ENCODE results near the gene CFAP68.
"Not testable (repeated sequence)": the region's sequence is repeated elsewhere in the genome, so short reads cannot be mapped to it uniquely, and the experiment has no call there.

The CFAP68 gene

GRCh38 chr11:111932611-111932950 lies 53.2 kb downstream of the CFAP68 start:
- peaks cover 3% of the 10 kb centered on the region for H3K36me3 Mint-ChIP-seq (ENCODE audit: insufficient read depth)
- peaks cover 8 to 11% of the 10 kb centered on the region in 2 donors for H3K4me1 Mint-ChIP-seq (ENCODE audit: low read depth in 2 of 2)
- ATAC-seq (replicated peaks) = no peak
- no peaks in the 10 kb centered on the region for H3K27me3 Mint-ChIP-seq
- no peak overlapping the region for H3K27ac Mint-ChIP-seq
- no peak for DNase-seq
- no peaks in the 10 kb centered on the region for H3K9me3 Mint-ChIP-seq
- H3K4me3 Mint-ChIP-seq = peak overlapping the region in 1 of 2 donors; percentile 30

GRCh38 chr11:111933176-111933575 lies 53.8 kb downstream of the CFAP68 start:
- not testable (repeated sequence) for H3K36me3 Mint-ChIP-seq (ENCODE audit: insufficient read depth); DNase-seq; ATAC-seq (replicated peaks); H3K27ac Mint-ChIP-seq; H3K9me3 Mint-ChIP-seq; H3K27me3 Mint-ChIP-seq; H3K4me3 Mint-ChIP-seq
- H3K4me1 Mint-ChIP-seq (ENCODE audit: low read depth in 2 of 2) = peaks cover 9 to 17% of the 10 kb centered on the region in 2 donors

DNA sequence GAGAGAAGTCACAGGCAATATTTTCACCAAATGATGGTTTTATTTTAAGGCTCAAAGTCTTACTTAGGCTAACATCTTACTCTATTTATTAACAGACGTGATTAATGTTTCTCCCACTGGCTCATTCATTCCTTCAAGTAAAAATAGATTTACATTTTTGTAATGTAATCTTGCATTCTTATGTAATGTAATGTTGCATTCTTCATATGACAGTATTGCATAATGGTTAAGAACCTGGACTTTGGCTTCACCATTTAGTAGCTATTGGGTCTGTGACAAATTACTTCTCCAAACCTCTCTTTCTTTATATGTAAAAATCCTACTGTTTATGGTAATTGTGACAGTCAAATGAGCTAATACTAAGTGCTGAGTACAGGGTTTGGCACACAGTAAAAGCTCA lies 54.5 kb downstream of the CFAP68 start:
- H3K4me1 Mint-ChIP-seq (ENCODE audit: low read depth in 2 of 2) = peaks cover 16 to 24% of the 10 kb centered on the region in 2 donors
- no peak for DNase-seq
- no peaks in the 10 kb centered on the region for H3K9me3 Mint-ChIP-seq
- no peak overlapping the region for H3K4me3 Mint-ChIP-seq
- H3K27me3 Mint-ChIP-seq = no peaks in the 10 kb centered on the region
- ATAC-seq (replicated peaks) = no peak
- peaks cover 3% of the 10 kb centered on the region for H3K36me3 Mint-ChIP-seq (ENCODE audit: insufficient read depth)
- no peak overlapping the region for H3K27ac Mint-ChIP-seq

- DNase-seq (no peak), ATAC-seq (replicated peaks) (no peak)
- no peaks in the 10 kb centered on the region for H3K27me3 Mint-ChIP-seq
- no peak overlapping the region for H3K27ac Mint-ChIP-seq
- no peak overlapping the region for H3K4me3 Mint-ChIP-seq
- H3K36me3 Mint-ChIP-seq (ENCODE audit: insufficient read depth) = peaks cover 3% of the 10 kb centered on the region
- H3K4me1 Mint-ChIP-seq (ENCODE audit: low read depth in 2 of 2) = peaks cover 18 to 27% of the 10 kb centered on the region in 2 donors
- no peaks in the 10 kb centered on the region for H3K9me3 Mint-ChIP-seq
Observed at GRCh38 chr11:111934306-111934705, 55.0 kb downstream of the CFAP68 start.
